H1 (cell line): ENCODE data around the gene UBAP2L. TPM values are rescaled to one million over a fixed set of nuclear protein-coding genes. Genes with fewer than 3 reads are reported as not detected.

Source experiments
- CTCF ChIA-PET: fragments of 300-600 bp; sonication (Branson Sonifier 250); formaldehyde crosslinking; loops from one replicate; lab custom pipeline; 2021; ENCODE audit not compliant: partially characterized antibody; lab: Charles Lee
- POLR2A ChIA-PET: fragments of 300-600 bp; sonication (Branson Sonifier 250); formaldehyde crosslinking; loops from one replicate; lab custom pipeline; 2021; ENCODE audit warnings: inconsistent platforms; ENCODE audit not compliant: partially characterized antibody; lab: Charles Lee
- DNase-seq, 2 experiments: peaks; one replicate each; pipeline versions ENCODE4 v3.0.0 to v3.0.0-alpha.2; 2010 to 2022; ENCODE audit warnings: low spot score in 2 of 2, low read depth in 1 of 2, mixed read lengths in 1 of 2
- FAIRE-seq: peaks from 2 replicates; lab custom pipeline; 2011; peaks lifted over from hg19 to GRCh38; lab: Jason Lieb, UNC
- H2AFZ ChIP-seq: 2 replicates; pipeline ENCODE4 v1.8.1; 2012; ENCODE audit warnings: low read length, inconsistent platforms
- H2AK5ac ChIP-seq: 2 replicates; pipeline ENCODE4 v1.6.1; 2013; ENCODE audit warnings: low read depth, low read length
- H2BK120ac ChIP-seq: replicated peaks from 2 replicates; pipeline ENCODE3; 2013; ENCODE audit warnings: low read depth, low read length, inconsistent platforms
- H2BK12ac ChIP-seq: 2 replicates; pipeline ENCODE4 v1.6.1; 2013; ENCODE audit warnings: low read depth, low read length
- H2BK15ac ChIP-seq: 2 replicates; pipeline ENCODE4 v1.6.1; 2013; ENCODE audit warnings: low read length
- H2BK20ac ChIP-seq: 2 replicates; pipeline ENCODE4 v1.6.1; 2013; ENCODE audit warnings: low read length
- H2BK5ac ChIP-seq: 2 replicates; pipeline ENCODE4 v1.6.1; 2013; ENCODE audit warnings: low read depth, low read length
- H3K14ac ChIP-seq: 2 replicates; pipeline ENCODE4 v1.6.1; 2013; ENCODE audit warnings: inconsistent platforms; ENCODE audit not compliant: insufficient read length
- H3K18ac ChIP-seq: 2 replicates; pipeline ENCODE4 v1.6.1; 2013; ENCODE audit warnings: low read length; ENCODE audit errors: extremely low read depth
- H3K23ac ChIP-seq: 2 replicates; pipeline ENCODE4 v1.6.1; 2013; ENCODE audit warnings: inconsistent platforms; ENCODE audit not compliant: insufficient read length
- H3K23me2 ChIP-seq: 2 replicates; pipeline ENCODE4 v1.6.1; 2013; ENCODE audit warnings: low read depth, low read length
- H3K27ac ChIP-seq: 2 replicates; pipeline ENCODE4 v1.6.1; 2011; ENCODE audit warnings: low read depth, low read length, inconsistent platforms
- H3K27me3 ChIP-seq, 4 experiments: replicated peaks in 1 of 4; 1 replicate in 1 of 4; 2 replicates in 3 of 4; pipeline versions ENCODE4 v1.6.1 to v1.8.1; 2011 to 2013; ENCODE audit warnings: low read length in 3 of 4, mild to moderate bottlenecking in 3 of 4, inconsistent platforms in 2 of 4, mixed read lengths in 2 of 4, moderate library complexity in 1 of 4; ENCODE audit not compliant: control insufficient read depth in 3 of 4, insufficient read depth in 3 of 4; ENCODE audit errors: extremely low read depth in 1 of 4
- H3K36me3 ChIP-seq, 4 experiments: 2 replicates each; pipeline versions ENCODE4 v1.6.1 to v1.8.1; 2011 to 2013; ENCODE audit warnings: mild to moderate bottlenecking in 4 of 4, low read length in 3 of 4, moderate library complexity in 2 of 4, control low read depth in 1 of 4, inconsistent platforms in 1 of 4; ENCODE audit not compliant: insufficient read depth in 4 of 4, control insufficient read depth in 2 of 4
- H3K4ac ChIP-seq: replicated peaks from 2 replicates; pipeline ENCODE3; 2013; ENCODE audit warnings: low read length, low read depth, mixed read lengths, inconsistent platforms; ENCODE audit not compliant: insufficient read length
- H3K4me1 ChIP-seq, 4 experiments: replicated peaks in 1 of 4; 1 replicate in 1 of 4; 2 replicates in 3 of 4; pipeline versions ENCODE4 v1.6.1 to v1.8.1; 2011 to 2013; ENCODE audit warnings: low read length in 3 of 4, inconsistent platforms in 2 of 4, mixed read lengths in 1 of 4; ENCODE audit not compliant: insufficient read depth in 4 of 4, control insufficient read depth in 3 of 4
- H3K4me2 ChIP-seq, 2 experiments: 2 replicates each; pipeline versions ENCODE4 v1.6.1 to v1.8.1; 2011 to 2013; ENCODE audit warnings: low read depth in 2 of 2, low read length in 2 of 2, control low read depth in 1 of 2, inconsistent platforms in 1 of 2, mild to moderate bottlenecking in 1 of 2; ENCODE audit not compliant: insufficient read depth in 1 of 2
- H3K4me3 ChIP-seq, 4 experiments: fragments of 200-600, 300-600 bp in 1 of 4; sonication (generic), shearing (Covaris generic), sonication (Bioruptor Twin) in 1 of 4; 2 replicates each; pipeline versions ENCODE4 v1.5.1 to v1.8.1; 2011 to 2016; ENCODE audit warnings: low read length in 4 of 4, low read depth in 3 of 4, control low read depth in 2 of 4, inconsistent platforms in 2 of 4, mild to moderate bottlenecking in 2 of 4, mixed read lengths in 1 of 4, moderate library complexity in 1 of 4; ENCODE audit not compliant: insufficient read depth in 2 of 4; ENCODE audit errors: extremely low read depth in 1 of 4
- H3K56ac ChIP-seq: replicated peaks from 2 replicates; pipeline ENCODE3; 2013; ENCODE audit warnings: low read depth, mild to moderate bottlenecking, mixed read lengths, low read length, inconsistent platforms; ENCODE audit not compliant: insufficient read length
- H3K79me1 ChIP-seq: 2 replicates; pipeline ENCODE4 v1.6.1; 2013; ENCODE audit warnings: low read depth, low read length, control low read depth
- H3K79me2 ChIP-seq, 2 experiments: 2 replicates each; pipeline versions ENCODE4 v1.6.1 to v1.8.1; 2012 to 2013; ENCODE audit warnings: low read length in 2 of 2, mild to moderate bottlenecking in 2 of 2, inconsistent platforms in 1 of 2; ENCODE audit not compliant: insufficient read depth in 2 of 2, control insufficient read depth in 1 of 2
- H3K9ac ChIP-seq, 4 experiments: replicated peaks in 1 of 4; 1 replicate in 1 of 4; 2 replicates in 3 of 4; pipeline versions ENCODE4 v1.6.1 to v1.8.1; 2011 to 2013; ENCODE audit warnings: low read depth in 3 of 4, low read length in 3 of 4, control low read depth in 2 of 4, mild to moderate bottlenecking in 2 of 4, moderate library complexity in 2 of 4, inconsistent platforms in 1 of 4; ENCODE audit errors: extremely low read depth in 1 of 4
- H3K9me3 ChIP-seq, 2 experiments: 2 replicates each; pipeline versions ENCODE4 v1.6.1 to v1.8.1; 2012 to 2013; ENCODE audit warnings: mild to moderate bottlenecking in 2 of 2, moderate library complexity in 2 of 2, control low read depth in 1 of 2, inconsistent platforms in 1 of 2, low read depth in 1 of 2, low read length in 1 of 2, mixed read lengths in 1 of 2; ENCODE audit not compliant: insufficient read depth in 2 of 2
- H4K20me1 ChIP-seq, 2 experiments: replicated peaks in 1 of 2; 2 replicates each; pipeline versions ENCODE3 to v1.8.1; 2011 to 2013; ENCODE audit warnings: inconsistent platforms in 2 of 2, low read length in 2 of 2, mild to moderate bottlenecking in 1 of 2; ENCODE audit not compliant: insufficient read depth in 2 of 2, control insufficient read depth in 1 of 2
- H4K5ac ChIP-seq: 2 replicates; pipeline ENCODE4 v1.6.1; 2013; ENCODE audit warnings: low read length, low read depth, mixed read lengths, inconsistent platforms; ENCODE audit not compliant: insufficient read length
- H4K8ac ChIP-seq: 2 replicates; pipeline ENCODE4 v1.8.0; 2013; ENCODE audit warnings: mild to moderate bottlenecking, moderate library complexity, low read length, inconsistent platforms; ENCODE audit not compliant: insufficient read depth; ENCODE audit errors: extremely low read depth
- H4K91ac ChIP-seq: replicated peaks from 2 replicates; pipeline ENCODE3; 2013; ENCODE audit warnings: low read length, mixed read lengths, inconsistent platforms; ENCODE audit not compliant: insufficient read length
- CEBPB ChIP-seq: IDR thresholded peaks from 2 replicates; pipeline ENCODE4 v1.6.1; 2012; ENCODE audit warnings: low read depth, low read length
- KDM4A ChIP-seq: IDR thresholded peaks from one replicate; pipeline ENCODE4 v1.7.1; 2012; ENCODE audit warnings: low read depth, mild to moderate bottlenecking, moderate library complexity, low read length, inconsistent platforms; ENCODE audit not compliant: severe bottlenecking
- POLR2A ChIP-seq, 2 experiments: IDR thresholded peaks; 1 replicate in 1 of 2; 2 replicates in 1 of 2; pipeline ENCODE4 v1.6.1; 2011; ENCODE audit warnings: low read depth in 2 of 2, low read length in 2 of 2, mild to moderate bottlenecking in 2 of 2; ENCODE audit errors: control extremely low read depth in 1 of 2
- SP1 ChIP-seq: IDR thresholded peaks from 2 replicates; pipeline ENCODE4 v1.6.1; 2011; ENCODE audit warnings: low read depth, low read length
- WGBS, 2 experiments: shearing (Covaris generic) in 1 of 2; methylation state at CpG; one replicate each; pipeline versions ENCODE4 v1.1.6 to v1.1.7; 2013 to 2015; ENCODE audit warnings: low lambda C conversion rate in 2 of 2, mixed read lengths in 2 of 2, inconsistent platforms in 1 of 2, low coverage in 1 of 2, missing lambda C conversion rate in 1 of 2; ENCODE audit not compliant: insufficient replicate concordance in 2 of 2, insufficient coverage in 1 of 2, insufficient read length in 1 of 2; ENCODE audit errors: extremely low coverage in 1 of 2, missing lambda C conversion rate in 1 of 2; 5-methylcytosine and 5-hydroxymethylcytosine counted together
- polyA plus RNA-seq, 7 experiments: library from polyadenylated mRNA; depleted of rRNA in 3 of 7; stranded (reverse) in 5 of 7; unstranded in 2 of 7; fragments of >200 nt in 5 of 7; fragments of 200-250 nt in 2 of 7; gene quantifications; 1 replicate in 5 of 7; 2 replicates in 1 of 7; 4 replicates in 1 of 7; pipeline versions ENCODE4 v1.2.1 to v1.2.3, GENCODE V29; 2011 to 2013; ENCODE audit warnings: missing spikeins in 2 of 7, mixed read lengths in 2 of 7
- total RNA-seq: library from RNA; stranded (reverse); fragmentation: NEBNext Ultra II Directional; extraction: Animal tissue kit (Norgen Biotek cat#: 25700); gene quantifications from 2 replicates; pipeline ENCODE4 v1.2.1, GENCODE V29; 2021

The UBAP2L gene
- total and polyA plus RNA-seq, 2 of the 8 experiments (the other 6 are each of a cell fraction or from before 2014, with no cell fraction given) = 254 to 349 TPM

GRCh38 chr1:154186852-154187501 is 33.8 kb upstream of the UBAP2L start:
- Histone ChIP-seq H3K4me3 (peak overlapping the region in 3 of 4 experiments; percentile 1 to 49 (median 6); a peak in 4 of 8 replicates), H3K4me2 (peak overlapping the region; percentile 44 to 62)
- CTCF ChIA-PET = interaction anchor here (1.0 to 1.4 kb wide), 5 partner anchors 9 to 139 kb away, joined by 3 to 6 read pairs (median 4); partner anchors contain the start of gene HAX1

More at GRCh38 chr1:154186852-154187501, 33.8 kb upstream of the UBAP2L start:
- no peak overlapping the region for H4K8ac ChIP-seq
- TF ChIP-seq POLR2A (IDR thresholded peaks at IDR 0.05; ENCODE audit: control extremely low read depth in 1 of 2, low read depth in 2 of 2, low read length in 2 of 2) (peak in 1 of 2 experiments; percentile 53; a peak in 1 of 3 replicates), KDM4A (no peak), CEBPB (peak; percentile 37; the same call in 1 of the 2 replicates), SP1 (0 out of 2 replicates have a peak, but pooled peaks have one; percentile 26)
- peak overlapping the region in 1 of 4 experiments; percentile 27; a peak in 2 of 7 replicates for H3K9ac ChIP-seq
- H3K23ac ChIP-seq = no peak overlapping the region
- H4K20me1 ChIP-seq = peaks cover 0 to 4% of the 10 kb centered on the region in 2 experiments
- peak overlapping the region; percentile 62 for H4K91ac ChIP-seq
- H3K9me3 ChIP-seq = no peaks in the 10 kb centered on the region
- H3K27ac ChIP-seq = peak overlapping the region; percentile 75
- peak overlapping the region; percentile 82 for H2BK20ac ChIP-seq
- H2BK5ac ChIP-seq = peak overlapping the region; percentile 28; the same call in 1 of the 2 replicates
- no peak overlapping the region for H2BK15ac ChIP-seq
- POLR2A ChIA-PET = interaction anchor here (0.8 to 1.6 kb wide), 4 partner anchors 11 to 35 kb away, joined by 3 to 9 read pairs (median 4); partner anchors contain the start of gene UBAP2L
- no peaks in the 10 kb centered on the region for H3K27me3 ChIP-seq
- H3K18ac ChIP-seq = peak overlapping the region; percentile 27; the same call in 1 of the 2 replicates
- peaks cover 5 to 17% (median 12%) of the 10 kb centered on the region in 4 experiments; a peak in 5 of 7 replicates for H3K4me1 ChIP-seq
- DNase-seq (no peak), FAIRE-seq (no peak)
- peak overlapping the region; percentile 63 for H2BK120ac ChIP-seq
- no peak overlapping the region for H3K14ac ChIP-seq
- no peak overlapping the region for H3K4ac ChIP-seq
- H3K79me1 ChIP-seq = peaks cover 4% of the 10 kb centered on the region; the same call in 1 of the 2 replicates
- H2AFZ ChIP-seq = no peak overlapping the region
- H4K5ac ChIP-seq = peak overlapping the region; percentile 52
- H2AK5ac ChIP-seq = no peak overlapping the region
- H3K56ac ChIP-seq = peak overlapping the region; percentile 65
- WGBS, 2 experiments = 15% methylated on average over 2 of the region's 2 CpGs; no CpG with 5 or more reads in 1 of the 2 experiments
- no peaks in the 10 kb centered on the region for H3K36me3 ChIP-seq
- H3K23me2 ChIP-seq = peaks cover 5% of the 10 kb centered on the region; the same call in 1 of the 2 replicates
- H3K79me2 ChIP-seq = peaks cover 6 to 10% of the 10 kb centered on the region in 2 experiments
- H2BK12ac ChIP-seq = no peak overlapping the region
